Lower leg skin (tissue), 4 donors: Measurements from ENCODE around the gene CCR7. TPM values are rescaled to one million over a fixed set of nuclear protein-coding genes. Genes with fewer than 3 reads are reported as not detected.

ENCODE experiments used
- DNase-seq, 2 donors: peaks; one replicate each; pipeline ENCODE4 v3.0.0-alpha.2; 2019; ENCODE audit warnings: low spot score in 2 of 2
- H3K4me3 ChIP-seq: fragments of 200-600 bp; sonication (generic); 2 replicates; pipeline ENCODE4 v1.5.1; 2017; ENCODE audit warnings: mild to moderate bottlenecking, low read depth; ENCODE audit not compliant: poor library complexity, severe bottlenecking
- CTCF ChIP-seq, 3 donors: fragments of 450-650 bp; IDR thresholded peaks; one replicate each; pipeline ENCODE4 v1.5.1; 2016; ENCODE audit warnings: antibody characterized with exemption in 3 of 3, mild to moderate bottlenecking in 3 of 3, moderate library complexity in 2 of 3
- POLR2A ChIP-seq, 2 donors: fragments of 450-650 bp; IDR thresholded peaks; one replicate each; pipeline ENCODE4 v1.6.1; 2016 to 2017; ENCODE audit warnings: antibody characterized with exemption in 2 of 2, mild to moderate bottlenecking in 1 of 2, moderate library complexity in 1 of 2
- WGBS, 2 donors: methylation state at CpG; one replicate each; pipeline ENCODE4 v1.1.5; 2018; 5-methylcytosine and 5-hydroxymethylcytosine counted together
- intact Hi-C: fragments of 100-400 bp; cut with DNase I; formaldehyde crosslinking; loops from one replicate; pipeline ENCODE4 v1.15.0; 2023; ENCODE audit warnings: low total_unique reads
- total RNA-seq, 4 donors: library from RNA; depleted of rRNA; stranded (reverse); fragments of >200 nt; gene quantifications; one replicate each; pipeline ENCODE4 v1.1.0, GENCODE V29; 2016

The CCR7 gene
- total RNA-seq, 4 donors from 2014 or later, result 0.21 to 1.2 TPM; not detected in 2

DNA sequence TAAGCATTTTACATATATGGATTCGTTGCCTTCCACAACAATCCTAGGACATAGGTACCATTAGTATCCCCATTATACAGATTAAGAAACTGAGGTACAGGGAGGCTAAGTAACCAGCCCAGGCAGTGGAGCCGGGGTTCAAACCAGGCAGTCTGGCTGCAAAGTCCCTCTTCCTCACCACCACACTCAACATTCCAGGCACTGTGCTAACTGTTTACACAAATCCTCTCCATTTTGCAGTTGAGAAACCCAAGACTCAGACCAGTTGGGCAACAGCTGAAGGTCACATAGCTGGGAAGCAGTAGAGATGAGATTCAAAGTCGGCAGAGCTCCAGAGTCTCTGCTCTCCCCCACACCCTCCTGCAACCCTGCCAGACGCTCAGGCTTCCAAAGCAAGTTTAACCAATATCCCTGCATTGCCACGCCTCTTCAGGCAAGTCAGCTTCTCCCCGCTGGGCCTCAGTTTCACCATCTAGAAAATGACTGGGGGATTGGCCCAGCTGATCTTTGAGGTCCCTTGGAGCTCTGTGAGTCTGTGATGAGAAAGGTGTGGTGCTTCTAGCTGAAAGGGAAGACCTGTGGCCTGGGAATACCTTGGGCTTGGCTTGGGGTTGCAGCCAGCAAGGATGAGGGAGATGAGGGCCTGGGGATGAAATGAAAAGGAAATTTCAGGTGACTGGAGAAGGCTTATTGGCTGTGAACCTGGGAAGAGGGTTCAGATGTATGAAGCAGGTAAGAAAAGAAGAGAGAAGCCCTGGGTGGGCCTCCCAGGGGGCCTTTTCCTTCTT lies 14.0 kb downstream of the CCR7 start:
- DNase-seq, result peak; percentile 86 to 95
- no peak overlapping the region for H3K4me3 ChIP-seq
- WGBS, 2 donors, result 33 to 47% methylated on average over 6 of the region's 6 CpGs
- TF ChIP-seq CTCF (IDR thresholded peaks at IDR 0.05) (no peak), POLR2A (IDR thresholded peaks at IDR 0.05) (no peak)
- intact Hi-C loops, result loop anchor here (10.0 kb wide), 1 partner anchor 196 kb away; no protein-coding TSS in a partner anchor

GRCh38 chr17:40550608-40551007 lies 14.7 kb downstream of the CCR7 start:
- intact Hi-C loops, result loop anchor here (10.0 kb wide), 1 partner anchor 196 kb away; no protein-coding TSS in a partner anchor
- peak; percentile 82 to 94 for DNase-seq
- 43 to 64% methylated on average over 8 of the region's 8 CpGs for WGBS, 2 donors
- TF ChIP-seq POLR2A (IDR thresholded peaks at IDR 0.05) (no peak), CTCF (IDR thresholded peaks at IDR 0.05) (no peak)
- H3K4me3 ChIP-seq, result no peak overlapping the region

DNA sequence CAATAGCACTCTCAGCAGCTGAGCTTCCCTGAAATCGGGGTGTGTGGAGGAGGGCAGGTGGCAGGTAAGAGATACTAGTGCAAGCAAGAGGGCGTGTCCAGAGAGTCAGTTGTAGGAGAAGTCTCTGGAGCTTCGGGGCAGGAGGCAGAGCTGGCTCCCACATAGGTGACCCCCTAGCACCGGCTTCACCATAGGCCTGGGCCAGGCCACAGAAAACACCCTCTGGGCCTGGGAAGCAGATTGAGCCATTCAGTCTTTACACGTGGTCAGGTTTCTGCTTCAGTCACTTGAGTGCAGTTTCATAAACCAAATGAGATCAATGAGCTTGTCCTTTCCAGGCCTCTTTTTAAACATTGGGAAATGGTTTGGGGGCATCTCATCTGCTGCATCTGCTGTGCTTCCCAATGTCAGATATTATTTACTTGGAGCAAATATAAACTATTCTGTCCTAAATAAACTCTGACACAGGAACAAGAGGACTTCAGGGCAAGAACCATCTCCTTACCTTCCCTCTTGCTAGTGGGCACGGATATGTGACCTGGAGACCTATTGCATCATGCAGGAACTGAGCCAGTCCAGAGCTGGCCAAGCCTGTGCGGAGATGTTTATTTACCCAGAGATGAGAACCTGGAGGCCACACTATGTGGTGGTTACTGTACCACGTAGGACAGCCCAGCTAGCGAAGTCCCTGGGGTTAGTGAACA lies 16.1 kb downstream of the CCR7 start:
- H3K4me3 ChIP-seq, result no peak overlapping the region
- intact Hi-C loops, result loop anchor here (5.0 kb wide), 1 partner anchor 1817 kb away; the partner anchor contains the start of gene CISD3
- DNase-seq, result peak; percentile 41 to 90
- WGBS, 2 donors, result 41 to 53% methylated on average over 9 of the region's 9 CpGs
- TF ChIP-seq CTCF (IDR thresholded peaks at IDR 0.05), result no peak
- no peak for TF ChIP-seq POLR2A (IDR thresholded peaks at IDR 0.05)

DNA sequence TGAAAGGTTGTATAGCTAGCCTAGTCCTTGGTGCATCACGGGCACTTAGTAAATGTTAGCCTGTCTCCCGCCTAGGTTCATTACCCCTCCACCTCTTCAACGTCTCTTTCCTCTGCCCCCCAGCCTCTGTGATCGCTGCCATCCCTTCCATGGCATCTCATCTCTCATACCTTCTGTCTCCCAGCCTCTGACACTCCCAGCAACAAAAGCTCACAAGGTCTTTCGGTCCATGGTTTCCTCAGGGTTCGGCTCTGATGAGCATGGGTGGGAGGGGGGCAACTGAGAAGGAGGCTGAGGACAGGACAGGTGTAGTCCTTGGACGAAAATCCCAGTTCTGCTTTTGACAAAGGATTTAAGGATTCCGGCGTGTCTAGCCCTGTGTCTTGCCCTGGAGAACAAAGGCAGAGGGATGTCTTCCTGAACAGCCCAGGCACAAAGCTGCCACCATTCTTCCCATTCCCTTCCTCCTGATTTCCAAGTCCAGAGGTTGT lies 16.7 kb downstream of the CCR7 start:
- WGBS, 2 donors, result 73 to 81% methylated on average over 9 of the region's 9 CpGs
- TF ChIP-seq POLR2A (IDR thresholded peaks at IDR 0.05) (no peak), CTCF (IDR thresholded peaks at IDR 0.05) (no peak)
- DNase-seq, result peak; percentile 13 to 83
- H3K4me3 ChIP-seq, result no peak overlapping the region
- intact Hi-C loops, result loop anchor here (5.0 kb wide), 1 partner anchor 1816 kb away; the partner anchor contains the start of gene CISD3

- TF ChIP-seq POLR2A (IDR thresholded peaks at IDR 0.05) (no peak), CTCF (IDR thresholded peaks at IDR 0.05) (no peak)
- 60 to 67% methylated on average over 2 of the region's 2 CpGs for WGBS, 2 donors
- intact Hi-C loops, result loop anchor here (5.0 kb wide), 1 partner anchor 1816 kb away; the partner anchor contains the start of gene CISD3
- no peak for DNase-seq
- H3K4me3 ChIP-seq, result no peak overlapping the region
These were observed 17.3 kb downstream of the CCR7 start for GRCh38 chr17:40547785-40548478.
